ENCODE measurements around the gene CDC14A. TPM values are rescaled to one million over a fixed set of nuclear protein-coding genes. Genes with fewer than 3 reads are reported as not detected.

The CDC14A gene
- total RNA-seq, 4 donors from 2014 or later = 6.6 to 12.2 (median 7.4) TPM

- H3K27ac ChIP-seq (replicated peaks in 1 of 4) = no peak overlapping the region
- no peaks in the 10 kb centered on the region for H3K27me3 ChIP-seq
- TF ChIP-seq CTCF (IDR thresholded peaks at IDR 0.05) = no peak
- no peak for TF ChIP-seq POLR2AphosphoS5 (IDR thresholded peaks at IDR 0.05)
- no peak for TF ChIP-seq POLR2A (IDR thresholded peaks at IDR 0.05; ENCODE audit: low read depth)
- no peak for TF ChIP-seq EP300 (IDR thresholded peaks at IDR 0.05)
- peaks cover 0 to 15% (median 0%) of the 10 kb centered on the region in 4 donors for H3K4me1 ChIP-seq
- intact Hi-C loops (cut with DNase I) = no loop called here
- H3K4me3 ChIP-seq = no peak overlapping the region
- 85% methylated on average over 2 of the region's 2 CpGs for WGBS
- H3K36me3 ChIP-seq = no peaks in the 10 kb centered on the region
- no peak for DNase-seq (ENCODE audit: extremely low spot score)
- no peaks in the 10 kb centered on the region for H3K9me3 ChIP-seq
Measured at GRCh38 chr1:100419072-100419471, 66.8 kb downstream of the CDC14A start.

- Histone ChIP-seq H3K27ac (replicated peaks in 1 of 4) (no peak overlapping the region), H3K36me3 (peaks cover 0 to 15% (median 0%) of the 10 kb centered on the region in 4 donors), H3K4me3 (no peak overlapping the region), H3K27me3 (no peaks in the 10 kb centered on the region), H3K9me3 (no peaks in the 10 kb centered on the region), H3K4me1 (no peaks in the 10 kb centered on the region)
- intact Hi-C loops (cut with DNase I) = no loop called here
- TF ChIP-seq EP300 (IDR thresholded peaks at IDR 0.05) (no peak), POLR2AphosphoS5 (IDR thresholded peaks at IDR 0.05) (no peak), POLR2A (IDR thresholded peaks at IDR 0.05; ENCODE audit: low read depth) (no peak), CTCF (IDR thresholded peaks at IDR 0.05) (no peak)
- DNase-seq (ENCODE audit: extremely low spot score) = no peak
- WGBS = 94% methylated on average over 2 of the region's 2 CpGs
Measured at GRCh38 chr1:100422065-100422464, 69.8 kb downstream of the CDC14A start.

- no peaks in the 10 kb centered on the region for H3K27me3 ChIP-seq
- no peak for TF ChIP-seq POLR2A (IDR thresholded peaks at IDR 0.05; ENCODE audit: low read depth)
- TF ChIP-seq EP300 (IDR thresholded peaks at IDR 0.05) = no peak
- no peak for TF ChIP-seq POLR2AphosphoS5 (IDR thresholded peaks at IDR 0.05)
- no peak overlapping the region for H3K4me3 ChIP-seq
- peaks cover 0 to 15% (median 0%) of the 10 kb centered on the region in 4 donors for H3K36me3 ChIP-seq
- no peaks in the 10 kb centered on the region for H3K9me3 ChIP-seq
- intact Hi-C loops (cut with DNase I) = no loop called here
- H3K27ac ChIP-seq (replicated peaks in 1 of 4) = no peak overlapping the region
- 89% methylated on average over 6 of the region's 6 CpGs for WGBS
- no peak for DNase-seq (ENCODE audit: extremely low spot score)
- no peaks in the 10 kb centered on the region for H3K4me1 ChIP-seq
Measured at GRCh38 chr1:100423832-100424337, 71.6 kb downstream of the CDC14A start.

GRCh38 chr1:100428160-100428559, 75.9 kb downstream of the CDC14A start:
- intact Hi-C loops (cut with DNase I) = no loop called here
- no peaks in the 10 kb centered on the region for H3K27me3 ChIP-seq
- no peak overlapping the region for H3K27ac ChIP-seq (replicated peaks in 1 of 4)
- H3K4me1 ChIP-seq = peaks cover 0 to 4% (median 0%) of the 10 kb centered on the region in 4 donors
- TF ChIP-seq POLR2AphosphoS5 (IDR thresholded peaks at IDR 0.05) = no peak
- no peak for TF ChIP-seq CTCF (IDR thresholded peaks at IDR 0.05)
- TF ChIP-seq POLR2A (IDR thresholded peaks at IDR 0.05; ENCODE audit: low read depth) = no peak
- TF ChIP-seq EP300 (IDR thresholded peaks at IDR 0.05) = no peak
- peaks cover 0 to 15% (median 0%) of the 10 kb centered on the region in 4 donors for H3K36me3 ChIP-seq
- H3K9me3 ChIP-seq = no peaks in the 10 kb centered on the region
- DNase-seq (ENCODE audit: extremely low spot score) = no peak
- H3K4me3 ChIP-seq = no peak overlapping the region

- Histone ChIP-seq H3K4me1 (peaks cover 0 to 4% (median 0%) of the 10 kb centered on the region in 4 donors), H3K4me3 (no peak overlapping the region), H3K27me3 (no peaks in the 10 kb centered on the region), H3K9me3 (no peaks in the 10 kb centered on the region), H3K27ac (replicated peaks in 1 of 4) (no peak overlapping the region), H3K36me3 (peaks cover 0 to 4% (median 0%) of the 10 kb centered on the region in 4 donors)
- TF ChIP-seq POLR2A (IDR thresholded peaks at IDR 0.05; ENCODE audit: low read depth) = no peak
- no peak for TF ChIP-seq POLR2AphosphoS5 (IDR thresholded peaks at IDR 0.05)
- TF ChIP-seq EP300 (IDR thresholded peaks at IDR 0.05) = no peak
- intact Hi-C loops (cut with DNase I) = no loop called here
- no peak for DNase-seq (ENCODE audit: extremely low spot score)
- 57% methylated on average over 2 of the region's 2 CpGs for WGBS
Measured at GRCh38 chr1:100430325-100430756, 78.0 kb downstream of the CDC14A start.

GRCh38 chr1:100431954-100432353, 79.6 kb downstream of the CDC14A start:
- Histone ChIP-seq H3K27ac (replicated peaks in 1 of 4) (no peak overlapping the region), H3K36me3 (no peaks in the 10 kb centered on the region), H3K4me3 (no peak overlapping the region), H3K9me3 (no peaks in the 10 kb centered on the region), H3K27me3 (no peaks in the 10 kb centered on the region), H3K4me1 (peaks cover 0 to 4% (median 0%) of the 10 kb centered on the region in 4 donors)
- intact Hi-C loops (cut with DNase I) = no loop called here
- TF ChIP-seq EP300 (IDR thresholded peaks at IDR 0.05) = no peak
- TF ChIP-seq POLR2AphosphoS5 (IDR thresholded peaks at IDR 0.05) = no peak
- no peak for TF ChIP-seq CTCF (IDR thresholded peaks at IDR 0.05)
- no peak for TF ChIP-seq POLR2A (IDR thresholded peaks at IDR 0.05; ENCODE audit: low read depth)
- no peak for DNase-seq (ENCODE audit: extremely low spot score)
- 99% methylated on average over 2 of the region's 2 CpGs for WGBS
